GM18868 (cell line): ENCODE data around the gene PTPRT.

Experiments
- ATAC-seq: cut with Tn5 transposase; IDR thresholded peaks from one replicate; pipeline ENCODE4 v1.9.1; 2021; ENCODE audit warnings: mild to moderate bottlenecking, moderate library complexity; ENCODE audit not compliant: unreplicated experiment

PTPRT gene

GRCh38 chr20:42846784-42847490 lies 342.8 kb downstream of the PTPRT start:
- no peak for ATAC-seq

DNA sequence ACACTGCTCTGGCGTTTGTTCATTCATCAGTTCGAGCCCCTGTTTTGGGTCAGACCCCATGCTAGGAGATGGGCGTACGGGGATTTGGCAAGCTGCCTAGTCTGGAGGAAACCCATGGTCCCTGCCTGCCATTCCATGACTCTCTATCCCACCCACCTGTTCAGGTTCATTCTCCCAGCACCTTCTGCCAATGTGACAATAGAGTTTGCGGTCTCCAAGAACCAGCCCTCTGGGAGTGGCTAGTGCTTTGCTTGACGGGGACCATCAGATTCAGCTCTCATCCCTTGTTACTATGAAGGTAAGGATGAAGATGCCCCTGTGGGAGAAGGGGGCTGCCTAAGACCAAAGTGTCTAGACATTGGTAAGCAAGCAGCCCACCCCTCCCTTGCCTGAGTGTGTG lies 345.0 kb downstream of the PTPRT start:
- no peak for ATAC-seq

DNA sequence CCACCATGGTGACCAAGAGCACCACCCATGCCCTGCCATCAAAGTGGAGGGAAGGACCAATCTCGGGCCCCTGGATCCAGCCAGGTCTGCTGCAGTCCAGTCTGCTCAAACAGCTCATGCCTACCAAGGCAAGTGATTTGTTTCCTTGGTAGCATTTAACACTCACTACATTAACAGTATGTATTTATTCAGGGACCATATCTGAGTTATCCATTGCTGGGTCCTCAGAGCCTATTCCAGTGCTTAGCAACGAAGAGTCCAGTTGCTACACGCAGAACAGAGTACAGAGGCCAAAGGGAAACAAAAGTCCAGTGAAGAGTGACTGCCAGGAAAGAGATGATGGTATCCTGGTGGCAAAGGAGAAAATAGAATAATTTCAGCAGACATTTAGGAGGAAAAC lies 352.2 kb downstream of the PTPRT start:
- ATAC-seq = no peak

GRCh38 chr20:42836339-42836738 lies 353.4 kb downstream of the PTPRT start:
- ATAC-seq = no peak

DNA sequence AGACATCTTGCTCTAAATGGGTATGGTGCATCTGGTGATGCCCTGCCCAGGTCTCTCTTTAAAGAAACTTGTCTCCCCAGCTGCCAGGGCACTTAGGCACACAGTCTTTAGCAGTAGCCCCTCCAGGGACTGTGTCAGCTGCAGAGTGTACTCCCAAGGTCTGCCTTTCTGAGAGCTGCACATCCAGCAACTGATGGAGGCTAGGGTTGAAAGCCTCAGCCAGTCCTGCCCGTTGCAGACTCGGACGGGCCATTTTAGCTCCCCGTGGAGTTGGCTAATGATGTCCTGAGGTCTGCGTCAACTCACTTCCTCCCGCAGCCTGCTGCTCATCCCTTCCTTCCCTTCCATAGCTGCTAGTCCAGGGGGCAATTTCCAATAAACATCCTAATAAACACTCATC lies 381.8 kb downstream of the PTPRT start:
- ATAC-seq = no peak

DNA sequence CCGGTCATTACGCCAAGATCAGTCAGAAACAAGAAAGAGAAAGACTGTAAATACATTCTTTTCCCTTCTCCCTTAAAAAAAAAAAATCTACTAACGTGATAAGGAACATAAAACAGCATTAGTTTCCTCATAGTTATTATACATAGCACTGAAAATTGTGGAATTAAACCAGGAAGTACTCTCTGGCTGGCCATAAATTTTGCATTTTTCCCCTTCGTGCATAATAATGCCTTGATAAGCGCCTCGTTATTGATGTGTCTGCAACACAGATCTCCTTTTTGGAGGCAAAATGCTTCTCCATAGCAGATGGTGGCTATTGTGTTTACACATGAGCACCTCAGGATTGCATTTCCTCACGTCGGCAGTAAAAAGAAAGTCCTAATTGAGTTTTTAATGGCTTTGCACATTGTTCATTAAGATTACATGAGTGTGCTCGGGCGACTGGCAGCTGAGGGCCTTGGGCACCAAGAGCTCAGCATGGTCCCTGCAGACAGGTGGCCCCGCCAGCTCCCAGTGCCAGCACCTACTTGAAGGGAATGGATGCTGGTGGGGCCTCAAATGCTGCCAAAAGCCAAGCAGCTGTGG lies 394.5 kb downstream of the PTPRT start:
- ATAC-seq = no peak

- no peak for ATAC-seq
Measured at GRCh38 chr20:42792052-42792451, 397.7 kb downstream of the PTPRT start.

GRCh38 chr20:42790111-42790510 lies 399.6 kb downstream of the PTPRT start:
- ATAC-seq = no peak

- no peak for ATAC-seq
Measured at GRCh38 chr20:42788707-42789106, 401.0 kb downstream of the PTPRT start.

DNA sequence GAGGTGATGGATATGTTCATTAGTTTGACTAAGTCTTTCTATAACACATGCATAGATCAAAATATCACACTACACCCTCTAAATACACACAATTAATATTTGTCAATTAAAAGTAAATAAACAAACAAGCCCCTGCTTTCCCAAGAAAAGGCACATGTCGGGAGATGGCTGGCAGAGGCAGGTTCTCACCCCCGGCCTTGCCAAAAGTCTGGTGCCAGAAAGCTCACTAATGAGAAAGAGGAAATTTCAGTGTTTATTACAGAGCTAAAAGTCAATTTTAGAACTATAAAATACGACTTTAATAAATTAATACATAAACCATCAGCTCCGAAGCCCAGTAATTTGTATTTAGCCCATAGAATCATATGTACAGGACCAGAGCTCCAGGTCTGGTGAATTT lies 404.7 kb downstream of the PTPRT start:
- ATAC-seq = no peak

- no peak for ATAC-seq
Measured at GRCh38 chr20:42779216-42779615, 410.5 kb downstream of the PTPRT start.

DNA sequence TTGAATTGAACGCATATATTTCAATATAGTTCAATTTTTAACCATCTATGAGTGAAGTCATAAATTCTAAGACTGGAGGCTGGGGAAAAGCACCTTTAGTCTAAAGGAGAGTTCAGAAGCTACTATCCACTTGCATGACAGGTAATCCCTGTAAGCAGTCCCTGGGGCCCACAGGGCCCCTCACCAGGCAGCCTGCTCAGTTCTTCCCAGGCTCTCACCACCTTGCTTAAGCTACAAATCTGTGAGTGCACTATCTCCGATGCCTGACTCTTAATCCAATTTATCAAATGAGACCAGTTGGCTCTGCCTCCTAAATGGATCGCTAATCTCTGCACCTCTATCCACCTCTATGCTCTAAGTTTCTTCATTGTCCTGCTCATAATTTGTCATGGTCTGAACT lies 413.8 kb downstream of the PTPRT start:
- ATAC-seq = no peak

- no peak for ATAC-seq
Measured at GRCh38 chr20:42775037-42775436, 414.7 kb downstream of the PTPRT start.

DNA sequence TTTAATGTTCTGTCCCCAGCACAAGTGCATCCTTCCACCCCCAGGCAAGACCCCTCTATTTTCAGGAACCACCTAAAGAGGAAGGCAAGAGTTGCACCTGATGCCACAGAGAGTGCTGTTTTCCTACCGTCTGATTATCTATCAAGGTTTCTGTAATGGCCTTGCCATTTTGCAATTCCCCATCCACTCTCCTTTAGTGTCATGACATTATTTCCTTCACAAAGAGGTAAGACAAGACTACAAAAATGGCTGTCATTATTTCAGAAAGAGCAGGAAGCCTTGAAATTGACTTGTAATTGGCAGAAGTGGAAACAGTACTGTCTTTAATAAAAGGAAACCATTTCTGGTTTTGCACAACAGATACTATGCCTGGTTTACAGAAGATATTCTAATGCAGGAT lies 426.7 kb downstream of the PTPRT start:
- no peak for ATAC-seq

DNA sequence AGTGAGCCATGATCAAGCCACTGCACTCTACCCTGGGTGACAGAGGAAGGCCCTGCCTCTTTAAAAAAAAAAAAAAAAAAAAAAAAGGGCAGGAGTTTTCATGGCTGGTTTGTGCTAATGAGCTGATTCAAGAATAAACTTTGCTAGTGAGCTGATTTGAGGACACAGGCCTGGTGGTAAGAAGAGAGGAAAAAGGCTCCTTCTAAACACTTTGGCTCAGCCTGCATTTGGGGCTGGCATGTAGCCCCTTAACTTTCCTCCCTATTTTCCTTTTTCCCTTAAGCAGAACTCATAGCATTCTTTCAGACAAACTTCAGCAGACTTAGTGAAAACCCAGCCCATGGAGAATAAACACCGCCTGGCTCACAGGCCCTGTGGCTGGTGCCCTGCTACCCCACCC lies 432.7 kb downstream of the PTPRT start:
- no peak for ATAC-seq

DNA sequence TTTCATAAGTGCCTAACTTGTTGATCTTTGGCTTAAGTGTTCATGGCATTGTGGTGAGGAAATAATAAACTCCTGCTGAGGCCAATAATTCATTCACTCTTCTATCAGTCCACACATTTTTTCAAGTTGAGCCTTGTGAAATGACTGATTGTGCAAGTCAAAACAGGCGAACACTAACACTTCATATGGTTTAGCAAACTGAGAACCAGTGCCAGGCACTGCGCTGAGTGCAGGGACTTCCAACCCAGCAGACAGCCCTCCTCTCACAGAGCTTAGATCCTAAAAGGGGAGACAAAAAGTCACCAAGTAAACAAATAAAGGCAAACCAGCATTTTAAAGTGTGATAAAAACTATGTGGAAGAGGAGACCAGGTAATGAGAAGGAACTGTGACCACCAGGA lies 435.0 kb downstream of the PTPRT start:
- ATAC-seq = no peak

DNA sequence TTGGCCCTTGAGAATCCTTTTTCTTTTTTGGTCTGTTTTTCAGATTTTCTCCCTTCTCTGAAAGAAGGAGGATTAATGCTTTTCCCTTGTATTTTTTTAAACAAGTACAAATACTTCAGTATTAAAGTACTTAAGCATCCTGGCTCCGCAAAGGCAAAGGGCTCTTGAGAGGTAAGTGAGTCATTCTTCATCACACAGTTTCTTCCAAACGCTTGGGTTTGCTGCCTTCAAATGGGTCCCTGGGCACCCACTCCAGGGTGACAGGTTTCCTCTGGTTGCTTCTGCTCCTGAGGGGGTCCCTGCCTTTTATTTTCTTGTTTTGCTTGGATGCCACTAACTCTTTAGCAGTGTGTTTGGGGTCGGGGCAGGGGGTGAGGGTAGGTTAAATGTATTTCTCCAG lies 437.1 kb downstream of the PTPRT start:
- ATAC-seq = no peak

DNA sequence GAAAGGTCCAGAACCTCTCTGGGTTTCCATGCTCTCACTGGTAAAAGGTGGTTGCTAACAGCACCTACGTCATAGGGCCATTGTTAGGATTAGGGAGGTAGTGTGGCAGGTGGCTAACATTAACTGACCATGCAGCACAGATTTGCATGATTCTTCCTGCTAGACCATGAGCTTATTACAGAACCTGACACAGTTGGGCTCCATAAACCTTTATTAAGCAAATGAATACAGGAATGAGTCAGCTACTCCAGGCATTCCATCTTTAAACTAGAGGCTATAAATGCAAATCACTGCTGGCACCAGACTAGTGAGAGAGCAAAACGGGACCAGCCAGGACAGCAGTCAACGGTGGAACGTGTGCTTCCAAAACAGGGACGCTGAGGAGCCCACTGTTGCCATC lies 440.1 kb downstream of the PTPRT start:
- no peak for ATAC-seq

DNA sequence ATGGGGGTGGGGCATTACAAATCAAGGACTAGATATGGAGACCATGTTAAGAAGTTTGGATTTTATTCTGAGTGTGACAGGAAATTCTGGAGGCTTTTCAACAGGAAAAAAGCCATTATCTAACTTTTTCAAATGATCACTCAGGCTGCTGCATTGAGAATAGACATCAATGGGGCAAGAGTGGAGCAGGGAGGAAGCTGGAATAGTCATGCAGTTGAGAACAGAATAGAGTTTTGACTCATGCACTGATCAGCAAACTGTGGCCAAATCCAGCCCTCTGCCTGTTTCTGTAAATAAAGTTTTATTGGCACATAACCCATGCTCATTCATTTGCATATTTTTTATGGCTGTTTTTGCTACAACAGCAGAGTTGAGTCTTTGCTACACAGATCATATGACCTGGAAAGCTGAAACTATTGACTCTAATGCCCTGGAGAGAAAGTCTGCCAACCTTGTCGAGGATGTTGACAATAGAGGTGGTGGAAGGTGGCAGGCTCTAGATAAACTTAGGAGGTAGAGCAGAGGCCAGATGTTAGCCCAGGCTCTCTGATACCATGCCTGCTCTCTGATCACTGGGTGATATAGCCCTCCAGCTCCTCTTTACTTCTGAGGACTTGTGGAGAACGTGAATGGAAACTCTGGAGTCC lies 441.8 kb downstream of the PTPRT start:
- ATAC-seq = no peak

DNA sequence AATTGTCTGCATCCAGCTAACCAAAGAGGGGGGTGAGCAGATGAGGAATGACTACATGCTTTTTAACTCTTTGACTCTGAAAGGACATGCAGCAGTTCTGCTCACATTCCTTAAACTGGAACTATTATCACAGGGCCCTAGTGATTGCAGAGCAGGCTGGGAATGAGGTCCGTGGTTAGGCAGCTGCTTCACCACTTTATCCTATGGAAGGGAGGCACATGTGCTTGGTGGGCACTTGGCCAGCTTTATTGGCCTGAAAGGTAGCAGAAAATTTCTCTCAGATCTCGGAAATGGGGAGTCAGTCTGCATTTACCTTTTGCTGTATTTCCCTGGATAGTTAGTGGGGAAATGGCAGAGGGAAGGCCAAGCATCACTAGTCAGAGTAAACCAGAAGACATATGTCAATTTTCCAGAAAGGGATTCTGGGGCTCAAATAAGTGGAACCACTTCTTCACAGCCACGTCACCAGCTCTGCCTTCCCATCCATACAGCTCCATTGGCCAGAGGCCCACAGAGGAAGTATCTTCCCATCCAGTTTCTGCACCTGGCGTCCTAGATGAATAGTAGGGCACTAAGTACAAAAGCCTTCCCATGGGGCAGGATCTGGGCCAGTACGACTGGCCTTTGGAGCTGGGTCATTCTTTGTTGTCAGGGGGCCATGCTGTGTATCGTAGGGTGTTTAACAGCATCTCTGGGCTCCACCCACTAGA lies 444.8 kb downstream of the PTPRT start:
- no peak for ATAC-seq

DNA sequence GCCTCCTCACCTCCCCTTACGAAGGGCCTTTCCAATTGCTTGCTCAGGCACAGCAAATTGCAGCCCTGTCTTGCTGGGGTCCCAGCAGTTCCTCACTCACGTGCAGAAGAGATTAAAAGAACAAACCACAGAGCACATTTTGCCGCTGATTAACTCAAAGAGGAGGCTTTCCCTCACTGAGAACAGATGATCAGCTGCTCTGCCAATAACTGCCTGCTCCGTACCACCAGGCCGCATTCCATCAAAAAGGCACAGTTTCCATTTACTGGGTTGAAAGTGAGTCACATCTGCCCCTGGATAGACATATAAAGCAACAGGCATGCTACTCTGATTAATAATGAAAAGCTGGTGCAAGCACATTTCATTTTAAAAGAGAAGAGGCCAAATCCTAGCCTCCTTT lies 446.8 kb downstream of the PTPRT start:
- no peak for ATAC-seq

- ATAC-seq = no peak
Measured at GRCh38 chr20:42741906-42742305, 447.8 kb downstream of the PTPRT start.
